Activated naive CD8-positive, alpha-beta T cell treated with anti-CD3 and anti-CD28 coated beads, Interleukin-2, amount 10 ng/mL, durations not matched to agents 7 days and 5 days (primary cell): ENCODE measurements around the gene HERPUD1. TPM values are rescaled to one million over a fixed set of nuclear protein-coding genes. Genes with fewer than 3 reads are reported as not detected.

Source experiments
- ATAC-seq: fragments of 150-1000 bp; cut with Tn5 transposase; one replicate; pipeline ENCODE4 v1.10.0; 2021; ENCODE audit warnings: low read depth, moderate library complexity
- POLR2A ChIA-PET: fragments of 350-600 bp; sonication (Branson Sonifier 250); formaldehyde crosslinking; loops from one replicate; lab custom pipeline; 2021; ENCODE audit warnings: antibody characterized with exemption; lab: Charles Lee
- DNase-seq: peaks from one replicate; pipeline ENCODE4 v3.0.0; 2021
- H3K27ac Mint-ChIP-seq: one replicate; pipeline ENCODE4 v1.8.0; 2022; ENCODE audit warnings: mild to moderate bottlenecking, mixed read lengths
- H3K27me3 Mint-ChIP-seq: one replicate; pipeline ENCODE4 v1.8.0; 2022; ENCODE audit warnings: mild to moderate bottlenecking, moderate library complexity, mixed read lengths
- H3K36me3 Mint-ChIP-seq: one replicate; pipeline ENCODE4 v1.8.0; 2021; ENCODE audit warnings: mild to moderate bottlenecking, mixed read lengths
- H3K4me1 Mint-ChIP-seq: one replicate; pipeline ENCODE4 v1.8.0; 2021; ENCODE audit warnings: mixed read lengths
- H3K4me3 Mint-ChIP-seq: one replicate; pipeline ENCODE4 v1.8.0; 2022; ENCODE audit warnings: mild to moderate bottlenecking, moderate library complexity, mixed read lengths
- H3K9me3 Mint-ChIP-seq: one replicate; pipeline ENCODE4 v1.8.0; 2021; ENCODE audit warnings: mixed read lengths
- total RNA-seq, 2 experiments: library from RNA; stranded (reverse); gene quantifications; one replicate each; pipeline ENCODE4 v1.2.3, GENCODE V29; 2021

Gene HERPUD1
- total RNA-seq, 2 experiments from 2014 or later: 134 to 157 TPM

DNA sequence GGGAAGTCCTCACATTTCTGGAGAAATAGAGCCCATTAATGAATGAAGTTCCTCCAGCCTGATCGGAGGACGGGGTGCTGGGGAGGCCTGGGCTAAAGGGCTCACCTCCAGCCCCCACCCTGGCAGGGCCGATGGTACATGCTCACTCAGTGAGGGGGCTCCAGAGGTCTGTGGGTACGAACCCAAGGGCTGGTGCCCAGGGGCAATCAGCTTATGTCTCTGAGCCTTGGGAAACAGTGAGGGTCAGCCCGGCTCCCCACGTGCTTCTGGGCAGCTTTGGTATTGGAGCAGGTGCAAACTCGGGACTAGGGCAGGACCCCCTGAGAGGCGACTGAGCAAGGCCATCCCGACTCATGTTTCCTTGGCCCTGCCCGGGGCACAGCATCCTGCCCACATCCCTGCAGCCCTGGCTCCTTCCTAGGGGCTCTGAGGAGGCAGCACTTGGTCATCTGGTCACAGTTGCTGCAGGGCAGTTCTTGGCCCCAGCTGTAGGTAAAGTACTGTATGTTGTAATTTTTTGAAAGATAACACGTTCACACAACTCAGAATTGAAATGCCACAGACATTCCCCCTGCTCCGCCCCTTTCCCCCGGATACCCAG lies 28.8 kb downstream of the HERPUD1 start:
- H3K4me3 Mint-ChIP-seq: no peak overlapping the region
- H3K9me3 Mint-ChIP-seq: no peaks in the 10 kb centered on the region
- ATAC-seq (no peak), DNase-seq (no peak)
- no peak overlapping the region for H3K27ac Mint-ChIP-seq
- peaks cover 11% of the 10 kb centered on the region for H3K27me3 Mint-ChIP-seq
- POLR2A ChIA-PET: no interaction called here
- peaks cover 16% of the 10 kb centered on the region for H3K4me1 Mint-ChIP-seq
- H3K36me3 Mint-ChIP-seq: no peaks in the 10 kb centered on the region

DNA sequence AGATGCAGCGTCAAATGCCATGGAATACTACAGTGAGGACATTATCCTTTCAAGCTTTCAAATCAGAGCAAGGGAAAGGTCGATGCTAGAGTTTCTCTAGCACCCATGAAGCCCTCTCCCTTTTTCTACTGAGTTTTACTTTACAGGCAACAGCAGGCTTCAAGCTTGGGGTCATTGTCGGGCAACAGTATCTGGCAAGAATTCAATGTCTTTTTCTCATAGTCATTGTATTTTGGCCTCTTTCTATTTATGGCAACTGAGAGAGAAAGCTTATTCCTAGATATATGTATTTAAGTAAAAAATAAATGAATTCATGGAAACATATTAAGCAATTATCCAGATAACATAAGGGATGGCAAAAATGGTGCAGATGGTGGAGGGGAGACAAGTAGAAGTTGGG lies 29.4 kb downstream of the HERPUD1 start:
- H3K27me3 Mint-ChIP-seq: peaks cover 11% of the 10 kb centered on the region
- POLR2A ChIA-PET: no interaction called here
- no peak overlapping the region for H3K4me3 Mint-ChIP-seq
- no peak for ATAC-seq
- H3K4me1 Mint-ChIP-seq: peaks cover 21% of the 10 kb centered on the region
- DNase-seq: no peak
- H3K27ac Mint-ChIP-seq: no peak overlapping the region
- H3K9me3 Mint-ChIP-seq: no peaks in the 10 kb centered on the region
- no peaks in the 10 kb centered on the region for H3K36me3 Mint-ChIP-seq

GRCh38 chr16:56961851-56962281 lies 29.9 kb downstream of the HERPUD1 start, which contains the start of gene CETP:
CETP (plus strand) TSS chr16:56961950; CDS start chr16:56961980, 30 bp downstream.
- peaks cover 11% of the 10 kb centered on the region for H3K27me3 Mint-ChIP-seq
- H3K27ac Mint-ChIP-seq: no peak within 1 kb of the TSS
- peaks cover 21% of the 10 kb centered on the region for H3K4me1 Mint-ChIP-seq
- H3K9me3 Mint-ChIP-seq: no peaks in the 10 kb centered on the region
- POLR2A ChIA-PET: no interaction called here
- no peak within 1 kb of the TSS for H3K4me3 Mint-ChIP-seq
- ATAC-seq (no peak), DNase-seq (no peak)
- H3K36me3 Mint-ChIP-seq: no peaks in the 10 kb centered on the region

DNA sequence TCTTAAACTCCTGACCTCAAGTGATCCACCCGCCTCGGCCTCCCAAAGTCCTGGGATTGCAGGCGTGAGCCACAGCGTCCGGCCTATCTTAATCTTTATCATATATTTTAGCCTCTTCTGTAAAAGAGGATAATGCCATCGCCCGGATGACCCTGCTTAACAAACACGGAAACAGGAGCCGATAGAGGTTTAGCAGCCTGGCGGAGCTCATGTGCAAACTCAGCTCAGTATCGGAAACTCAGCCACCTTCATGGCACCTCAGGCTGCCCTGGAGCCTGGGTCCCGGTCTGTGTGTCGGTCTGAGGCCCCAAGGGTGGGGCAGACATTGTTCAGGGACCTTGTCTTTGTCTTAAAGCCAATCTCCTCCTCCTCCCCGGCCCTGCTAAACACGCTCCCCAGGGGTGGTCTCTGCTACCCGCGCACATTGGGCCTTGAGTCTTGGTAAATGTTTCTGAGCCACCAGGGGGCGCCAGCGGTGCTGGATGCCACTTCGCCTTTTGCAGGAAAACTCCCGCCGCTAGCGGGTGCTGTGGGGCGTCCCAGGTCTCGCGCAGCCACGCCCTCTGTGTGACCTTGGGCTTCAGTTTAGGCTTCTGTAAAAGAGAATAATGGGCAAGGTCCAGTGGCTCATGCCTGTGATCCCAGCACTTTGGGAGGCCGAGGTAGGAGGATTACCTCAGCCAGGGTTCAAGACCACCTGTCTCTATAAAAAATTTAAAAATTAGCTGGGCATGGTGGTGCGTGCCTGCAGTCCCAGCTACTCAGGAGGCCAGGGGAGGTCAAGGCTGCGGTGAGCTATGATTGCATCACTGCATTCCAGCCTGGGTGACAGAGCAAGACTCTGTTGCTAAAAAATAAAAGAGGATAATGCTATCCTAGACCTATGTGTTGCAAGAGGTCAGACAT lies 32.6 kb downstream of the HERPUD1 start:
- H3K4me3 Mint-ChIP-seq: no peak overlapping the region
- H3K9me3 Mint-ChIP-seq: no peaks in the 10 kb centered on the region
- no peaks in the 10 kb centered on the region for H3K36me3 Mint-ChIP-seq
- H3K27me3 Mint-ChIP-seq: peaks cover 7% of the 10 kb centered on the region
- H3K4me1 Mint-ChIP-seq: peaks cover 21% of the 10 kb centered on the region
- H3K27ac Mint-ChIP-seq: peak overlapping the region; percentile 87
- POLR2A ChIA-PET: interaction anchor here (1.2 to 3.3 kb wide), 4 partner anchors 25 to 120 kb away, joined by 3 to 26 read pairs (median 11); partner anchors contain the start of gene NLRC5
- ATAC-seq (peak; percentile 79), DNase-seq (peak; percentile 99)

- Mint-ChIP-seq H3K9me3 (no peaks in the 10 kb centered on the region), H3K4me1 (peaks cover 21% of the 10 kb centered on the region), H3K4me3 (peak overlapping the region; percentile 8), H3K27ac (peak overlapping the region; percentile 87), H3K36me3 (no peaks in the 10 kb centered on the region), H3K27me3 (peaks cover under 1% of the 10 kb centered on the region)
- POLR2A ChIA-PET: interaction anchor here (0.8 to 3.3 kb wide), 10 partner anchors 9 to 119 kb away, joined by 3 to 26 read pairs (median 3); partner anchors contain the start of gene NLRC5
- DNase-seq: no peak
- peak; percentile 40 for ATAC-seq
Observed at GRCh38 chr16:56965149-56966092, 33.5 kb downstream of the HERPUD1 start.

GRCh38 chr16:56966093-56966475 lies 34.1 kb downstream of the HERPUD1 start:
- Mint-ChIP-seq H3K27ac (peak overlapping the region; percentile 87), H3K9me3 (no peaks in the 10 kb centered on the region), H3K36me3 (no peaks in the 10 kb centered on the region), H3K4me3 (peak overlapping the region; percentile 8), H3K27me3 (no peaks in the 10 kb centered on the region), H3K4me1 (peaks cover 23% of the 10 kb centered on the region)
- ATAC-seq: no peak
- POLR2A ChIA-PET: interaction anchor here (0.8 to 3.3 kb wide), 9 partner anchors 8 to 118 kb away, joined by 3 to 26 read pairs (median 3); partner anchors contain the start of gene NLRC5
- no peak for DNase-seq

- Mint-ChIP-seq H3K4me3 (no peak overlapping the region), H3K4me1 (peaks cover 23% of the 10 kb centered on the region), H3K27me3 (no peaks in the 10 kb centered on the region), H3K27ac (no peak overlapping the region), H3K9me3 (no peaks in the 10 kb centered on the region), H3K36me3 (no peaks in the 10 kb centered on the region)
- no peak for ATAC-seq
- no peak for DNase-seq
- POLR2A ChIA-PET: interaction anchor here (1.4 to 1.6 kb wide), 2 partner anchors 15 to 21 kb away, joined by 3 to 4 read pairs; partner anchors contain the start of gene NLRC5
Observed at GRCh38 chr16:56967733-56968132, 35.8 kb downstream of the HERPUD1 start.

DNA sequence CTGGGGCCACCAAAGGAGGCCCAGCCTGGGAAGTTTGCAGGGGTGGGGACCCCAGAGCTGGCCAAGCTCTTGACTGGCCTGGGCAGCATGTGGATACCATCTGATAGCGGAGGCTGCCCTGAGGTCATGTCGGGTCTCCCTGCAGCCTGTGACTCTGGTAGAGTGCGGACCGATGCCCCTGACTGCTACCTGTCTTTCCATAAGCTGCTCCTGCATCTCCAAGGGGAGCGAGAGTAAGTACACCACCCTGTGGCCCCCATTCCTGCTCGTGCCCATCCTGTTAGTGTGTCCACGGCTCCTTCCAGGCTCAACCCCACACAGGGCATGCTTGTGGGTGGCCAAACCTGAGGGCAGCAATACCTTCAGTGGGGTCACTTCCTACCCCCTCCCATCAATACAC lies 37.8 kb downstream of the HERPUD1 start:
- no peaks in the 10 kb centered on the region for H3K36me3 Mint-ChIP-seq
- H3K27ac Mint-ChIP-seq: no peak overlapping the region
- DNase-seq (no peak), ATAC-seq (no peak)
- POLR2A ChIA-PET: interaction anchor here (1.1 to 2.3 kb wide), 4 partner anchors 12 to 38 kb away, joined by 4 to 8 read pairs (median 5); partner anchors contain the start of gene NLRC5
- H3K27me3 Mint-ChIP-seq: no peaks in the 10 kb centered on the region
- H3K9me3 Mint-ChIP-seq: no peaks in the 10 kb centered on the region
- H3K4me3 Mint-ChIP-seq: no peak overlapping the region
- H3K4me1 Mint-ChIP-seq: peaks cover 20% of the 10 kb centered on the region

DNA sequence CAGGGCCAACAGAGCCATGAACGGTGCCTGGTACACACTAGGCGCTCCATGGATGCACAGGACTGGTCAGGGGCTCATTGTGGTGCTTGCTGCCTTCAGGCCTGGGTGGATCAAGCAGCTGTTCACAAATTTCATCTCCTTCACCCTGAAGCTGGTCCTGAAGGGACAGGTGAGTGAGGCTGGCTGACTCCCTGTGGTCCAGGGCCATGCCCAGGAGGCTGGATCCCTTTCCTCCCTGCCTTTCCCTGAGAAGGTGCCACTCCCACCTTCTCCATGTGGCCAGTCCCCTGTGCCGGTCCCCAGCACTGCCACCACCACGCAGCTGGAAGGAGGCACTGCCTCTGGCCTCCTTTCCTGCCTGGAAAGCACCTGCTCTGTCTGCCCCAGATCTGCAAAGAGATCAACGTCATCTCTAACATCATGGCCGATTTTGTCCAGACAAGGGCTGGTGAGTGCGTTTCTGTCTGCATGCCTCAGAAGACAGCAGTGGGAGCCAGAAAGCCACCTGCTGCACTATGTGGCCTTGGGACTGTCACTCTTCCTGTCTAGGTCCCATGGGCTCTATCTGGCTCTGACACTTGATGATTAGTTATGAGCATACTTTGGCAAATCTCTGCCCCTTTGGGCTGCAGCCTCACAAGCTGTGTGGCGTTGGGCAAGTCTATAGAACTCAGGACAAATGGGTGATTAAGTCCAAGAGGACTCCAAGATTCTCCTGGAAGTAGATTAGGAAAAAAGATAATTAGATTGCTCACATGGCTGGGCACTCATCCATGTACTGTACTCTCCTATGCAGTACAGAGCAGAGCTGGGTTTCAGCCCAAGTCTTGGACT lies 39.2 kb downstream of the HERPUD1 start:
- Mint-ChIP-seq H3K36me3 (no peaks in the 10 kb centered on the region), H3K4me3 (no peak overlapping the region), H3K4me1 (peaks cover 14% of the 10 kb centered on the region), H3K9me3 (no peaks in the 10 kb centered on the region), H3K27me3 (no peaks in the 10 kb centered on the region), H3K27ac (no peak overlapping the region)
- POLR2A ChIA-PET: interaction anchor here (0.5 to 2.3 kb wide), 6 partner anchors 11 to 75 kb away, joined by 3 to 8 read pairs (median 4); no protein-coding TSS in a partner anchor
- ATAC-seq: peak; percentile 20
- no peak for DNase-seq

GRCh38 chr16:56971768-56972043 lies 39.8 kb downstream of the HERPUD1 start:
- no peaks in the 10 kb centered on the region for H3K9me3 Mint-ChIP-seq
- H3K36me3 Mint-ChIP-seq: peaks cover 4% of the 10 kb centered on the region
- DNase-seq (no peak), ATAC-seq (no peak)
- H3K4me3 Mint-ChIP-seq: no peak overlapping the region
- POLR2A ChIA-PET: interaction anchor here (0.7 to 2.3 kb wide), 3 partner anchors 10 to 40 kb away, joined by 3 to 8 read pairs (median 3); no protein-coding TSS in a partner anchor
- no peak overlapping the region for H3K27ac Mint-ChIP-seq
- peaks cover 14% of the 10 kb centered on the region for H3K4me1 Mint-ChIP-seq
- no peaks in the 10 kb centered on the region for H3K27me3 Mint-ChIP-seq

GRCh38 chr16:56972403-56973293 lies 40.7 kb downstream of the HERPUD1 start:
- Mint-ChIP-seq H3K36me3 (peaks cover 4% of the 10 kb centered on the region), H3K9me3 (no peaks in the 10 kb centered on the region), H3K27me3 (no peaks in the 10 kb centered on the region), H3K4me1 (peaks cover 17% of the 10 kb centered on the region), H3K27ac (no peak overlapping the region), H3K4me3 (no peak overlapping the region)
- ATAC-seq: no peak
- POLR2A ChIA-PET: interaction anchor here (0.6 to 1.2 kb wide), 3 partner anchors 13 to 151 kb away, joined by 3 read pairs; no protein-coding TSS in a partner anchor
- no peak for DNase-seq
